ENCODE results near the gene BCL2A1.
A peak's percentile ranks its signal among the peaks of the same experiment; 100 is the strongest.

Gene BCL2A1

DNA sequence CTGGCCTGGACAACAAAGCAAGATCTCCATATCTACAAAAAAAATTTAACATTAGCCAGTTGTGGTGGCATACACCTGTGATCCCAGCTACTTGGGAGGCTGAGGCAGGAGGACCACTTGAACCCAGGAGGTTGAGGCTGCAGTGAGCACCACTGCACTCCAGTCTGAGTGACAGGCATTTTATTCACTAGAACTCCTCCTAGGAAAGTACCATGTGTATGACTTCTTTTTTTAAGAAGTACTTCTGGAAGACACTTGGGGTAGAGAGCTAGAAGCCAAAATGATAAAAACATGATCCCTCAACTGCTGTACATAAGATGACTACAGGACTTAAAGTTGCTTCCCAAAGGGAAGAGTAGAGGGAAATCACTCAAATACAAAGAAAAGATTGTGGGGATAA is 24.0 kb downstream of the BCL2A1 start:
- no peak overlapping the region for H3K4me2 ChIP-seq (ENCODE audit: low read length)
- H4K20me1 ChIP-seq (ENCODE audit: insufficient read depth, low read length) = no peaks in the 10 kb centered on the region
- no peak overlapping the region for H3K27ac ChIP-seq (ENCODE audit: low read length)
- TF ChIP-seq, protein P1, sequence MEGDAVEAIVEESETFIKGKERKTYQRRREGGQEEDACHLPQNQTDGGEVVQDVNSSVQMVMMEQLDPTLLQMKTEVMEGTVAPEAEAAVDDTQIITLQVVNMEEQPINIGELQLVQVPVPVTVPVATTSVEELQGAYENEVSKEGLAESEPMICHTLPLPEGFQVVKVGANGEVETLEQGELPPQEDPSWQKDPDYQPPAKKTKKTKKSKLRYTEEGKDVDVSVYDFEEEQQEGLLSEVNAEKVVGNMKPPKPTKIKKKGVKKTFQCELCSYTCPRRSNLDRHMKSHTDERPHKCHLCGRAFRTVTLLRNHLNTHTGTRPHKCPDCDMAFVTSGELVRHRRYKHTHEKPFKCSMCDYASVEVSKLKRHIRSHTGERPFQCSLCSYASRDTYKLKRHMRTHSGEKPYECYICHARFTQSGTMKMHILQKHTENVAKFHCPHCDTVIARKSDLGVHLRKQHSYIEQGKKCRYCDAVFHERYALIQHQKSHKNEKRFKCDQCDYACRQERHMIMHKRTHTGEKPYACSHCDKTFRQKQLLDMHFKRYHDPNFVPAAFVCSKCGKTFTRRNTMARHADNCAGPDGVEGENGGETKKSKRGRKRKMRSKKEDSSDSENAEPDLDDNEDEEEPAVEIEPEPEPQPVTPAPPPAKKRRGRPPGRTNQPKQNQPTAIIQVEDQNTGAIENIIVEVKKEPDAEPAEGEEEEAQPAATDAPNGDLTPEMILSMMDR (IDR thresholded peaks at IDR 0.05; ENCODE audit: low read depth, low read length) = no peak
- no peak for TF ChIP-seq EZH2phosphoT487 (IDR thresholded peaks at IDR 0.05; ENCODE audit: low read depth)
- no peak overlapping the region for H3K4me3 ChIP-seq (ENCODE audit: low read length)
- H3K9ac ChIP-seq (ENCODE audit: low read length) = no peak overlapping the region
- H3K4me1 ChIP-seq (ENCODE audit: low read length) = peaks cover 38% of the 10 kb centered on the region
- H3K79me2 ChIP-seq (ENCODE audit: low read length) = no peaks in the 10 kb centered on the region
- H3K9me3 ChIP-seq (ENCODE audit: insufficient read depth, low read length) = no peaks in the 10 kb centered on the region
- no peaks in the 10 kb centered on the region for H3K27me3 ChIP-seq (ENCODE audit: low read depth, low read length)
- no peaks in the 10 kb centered on the region for H3K36me3 ChIP-seq (replicated peaks; ENCODE audit: low read depth, low read length)
- H2AFZ ChIP-seq (ENCODE audit: low read depth, low read length) = no peak overlapping the region

DNA sequence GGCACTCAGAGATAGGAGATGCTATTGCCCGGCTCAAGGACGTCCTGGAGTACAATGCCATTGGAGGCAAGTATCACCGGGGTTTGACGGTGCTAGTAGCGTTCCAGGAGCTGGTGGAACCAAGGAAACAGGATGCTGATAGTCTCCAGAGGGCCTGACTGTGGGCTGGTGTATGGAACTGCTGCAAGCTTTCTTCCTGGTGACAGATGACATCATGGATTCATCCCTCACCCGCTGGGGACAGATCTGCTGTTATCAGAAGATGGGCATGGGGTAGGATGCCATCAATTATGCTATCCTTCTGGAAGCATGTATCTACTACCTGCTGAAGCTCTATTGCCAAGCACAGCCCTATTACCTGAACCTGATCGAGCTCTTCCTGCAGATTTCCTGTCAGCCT is 26.4 kb downstream of the BCL2A1 start:
- Histone ChIP-seq H3K27ac (ENCODE audit: low read length) (no peak overlapping the region), H2AFZ (ENCODE audit: low read depth, low read length) (no peak overlapping the region), H3K36me3 (replicated peaks; ENCODE audit: low read depth, low read length) (no peaks in the 10 kb centered on the region), H3K9ac (ENCODE audit: low read length) (no peak overlapping the region), H3K4me1 (ENCODE audit: low read length) (peaks cover 40% of the 10 kb centered on the region), H3K27me3 (ENCODE audit: low read depth, low read length) (no peaks in the 10 kb centered on the region), H3K4me2 (ENCODE audit: low read length) (no peak overlapping the region), H4K20me1 (ENCODE audit: insufficient read depth, low read length) (no peaks in the 10 kb centered on the region), H3K9me3 (ENCODE audit: insufficient read depth, low read length) (no peaks in the 10 kb centered on the region), H3K4me3 (ENCODE audit: low read length) (no peak overlapping the region), H3K79me2 (ENCODE audit: low read length) (no peaks in the 10 kb centered on the region)
- TF ChIP-seq, protein P1 (IDR thresholded peaks at IDR 0.05; ENCODE audit: low read depth, low read length) = no peak
- TF ChIP-seq EZH2phosphoT487 (IDR thresholded peaks at IDR 0.05; ENCODE audit: low read depth) = no peak

DNA sequence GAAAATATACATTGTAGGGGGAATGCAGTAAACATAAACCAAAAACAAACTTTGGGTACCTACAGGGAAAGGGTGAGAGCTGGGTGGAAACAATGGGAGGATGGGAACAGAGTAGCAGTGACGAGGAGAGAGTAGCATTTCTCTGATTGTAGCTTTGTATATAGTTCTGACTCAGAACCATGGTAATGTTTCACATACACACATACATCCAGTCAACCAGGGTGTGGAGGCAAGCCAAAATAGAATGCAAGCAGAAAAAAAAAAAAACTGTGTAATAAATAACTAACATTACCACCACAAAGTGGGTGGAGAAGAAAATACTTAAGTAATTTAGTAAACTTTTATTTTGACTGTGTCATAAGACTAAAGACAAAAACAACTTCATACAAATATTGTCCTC is 27.2 kb downstream of the BCL2A1 start:
- Histone ChIP-seq H3K36me3 (replicated peaks; ENCODE audit: low read depth, low read length) (no peaks in the 10 kb centered on the region), H4K20me1 (ENCODE audit: insufficient read depth, low read length) (no peaks in the 10 kb centered on the region), H3K4me1 (ENCODE audit: low read length) (peaks cover 35% of the 10 kb centered on the region), H3K27me3 (ENCODE audit: low read depth, low read length) (no peaks in the 10 kb centered on the region), H3K4me3 (ENCODE audit: low read length) (no peak overlapping the region), H3K27ac (ENCODE audit: low read length) (no peak overlapping the region), H2AFZ (ENCODE audit: low read depth, low read length) (no peak overlapping the region), H3K4me2 (ENCODE audit: low read length) (no peak overlapping the region), H3K9me3 (ENCODE audit: insufficient read depth, low read length) (no peaks in the 10 kb centered on the region), H3K79me2 (ENCODE audit: low read length) (no peaks in the 10 kb centered on the region), H3K9ac (ENCODE audit: low read length) (no peak overlapping the region)
- TF ChIP-seq, protein P1 (IDR thresholded peaks at IDR 0.05; ENCODE audit: low read depth, low read length) = no peak
- TF ChIP-seq EZH2phosphoT487 (IDR thresholded peaks at IDR 0.05; ENCODE audit: low read depth) = no peak

DNA sequence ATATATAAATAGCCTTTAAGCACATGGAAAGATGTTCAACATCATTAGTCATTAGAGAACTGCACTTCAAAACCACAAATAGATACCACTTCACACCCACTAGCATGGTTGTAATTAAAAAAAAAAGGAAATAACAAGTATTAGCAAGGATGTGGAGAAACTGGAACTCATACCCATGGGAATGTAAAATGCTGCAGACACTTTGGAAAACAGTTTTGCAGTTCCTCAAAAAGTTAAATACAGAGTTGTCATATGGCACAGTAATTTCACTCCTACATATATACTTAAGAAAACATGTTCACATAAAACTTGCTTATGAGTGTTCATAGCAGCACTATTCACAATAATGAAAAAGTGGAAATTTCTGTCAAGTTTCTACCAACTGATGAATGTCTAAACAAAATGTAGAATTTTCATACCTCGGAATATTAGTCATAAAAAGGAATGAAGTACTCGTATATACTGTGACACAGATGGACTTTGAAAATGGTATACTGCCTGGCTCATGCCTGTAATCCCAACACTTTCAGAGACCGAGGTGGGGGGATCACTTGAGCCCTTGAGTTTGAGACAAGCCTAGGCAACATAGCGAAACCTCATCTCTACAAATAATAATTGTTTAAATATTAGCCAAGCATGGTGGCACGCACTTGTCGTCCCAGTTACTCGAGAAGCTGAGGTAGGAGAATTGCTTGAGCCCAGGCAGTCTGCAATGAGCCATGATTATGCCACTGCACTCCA is 28.1 kb downstream of the BCL2A1 start:
- Histone ChIP-seq H3K4me2 (ENCODE audit: low read length) (peak overlapping the region; percentile 15), H3K27ac (ENCODE audit: low read length) (no peak overlapping the region), H3K9ac (ENCODE audit: low read length) (no peak overlapping the region), H4K20me1 (ENCODE audit: insufficient read depth, low read length) (no peaks in the 10 kb centered on the region), H3K79me2 (ENCODE audit: low read length) (no peaks in the 10 kb centered on the region), H3K4me1 (ENCODE audit: low read length) (peaks cover 26% of the 10 kb centered on the region), H3K4me3 (ENCODE audit: low read length) (no peak overlapping the region), H3K9me3 (ENCODE audit: insufficient read depth, low read length) (no peaks in the 10 kb centered on the region), H3K27me3 (ENCODE audit: low read depth, low read length) (no peaks in the 10 kb centered on the region), H3K36me3 (replicated peaks; ENCODE audit: low read depth, low read length) (no peaks in the 10 kb centered on the region), H2AFZ (ENCODE audit: low read depth, low read length) (no peak overlapping the region)
- TF ChIP-seq EZH2phosphoT487 (IDR thresholded peaks at IDR 0.05; ENCODE audit: low read depth) = no peak
- TF ChIP-seq, protein P1 (IDR thresholded peaks at IDR 0.05; ENCODE audit: low read depth, low read length) = no peak
